Neural progenitor cell (in vitro differentiated cells): Measurements from ENCODE around the gene FGD2.

Experiments used
- EZH2 ChIP-seq: fragments of 200-600 bp; sonication (generic); IDR thresholded peaks from 2 replicates; pipeline ENCODE4 v1.6.1; 2017; ENCODE audit warnings: antibody characterized with exemption, mild to moderate bottlenecking, moderate library complexity
- EZH2phosphoT487 ChIP-seq: fragments of 200-600 bp; sonication (generic); IDR thresholded peaks from 2 replicates; pipeline ENCODE4 v1.6.1; 2017; ENCODE audit warnings: antibody characterized with exemption
- TF ChIP-seq, protein P1 (sequence below): fragments of 200-600 bp; sonication (generic); IDR thresholded peaks from 2 replicates; pipeline ENCODE4 v1.5.1; 2017; ENCODE audit warnings: antibody characterized with exemption, mild to moderate bottlenecking

DNA sequence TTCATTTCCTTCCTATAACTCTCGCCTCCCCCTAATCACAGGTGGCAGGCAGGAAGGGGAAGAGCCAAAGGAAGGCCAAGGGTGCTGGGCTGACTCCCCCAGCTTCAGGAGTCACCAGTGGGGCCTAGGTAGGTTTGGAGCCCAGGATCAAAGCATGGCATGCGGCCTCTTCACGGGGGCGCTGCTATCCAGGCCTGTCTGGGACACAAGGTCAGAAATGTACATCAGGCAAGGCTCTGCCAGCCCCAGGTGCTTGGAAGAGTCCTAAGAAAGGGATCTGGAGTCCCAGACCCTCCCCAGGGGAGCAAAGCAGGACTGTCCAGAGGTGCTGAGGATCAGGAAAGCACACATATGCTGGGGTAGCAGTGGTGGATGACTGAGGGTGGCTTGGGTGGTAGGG, 40.5 kb upstream of the FGD2 start:
- TF ChIP-seq, protein P1, sequence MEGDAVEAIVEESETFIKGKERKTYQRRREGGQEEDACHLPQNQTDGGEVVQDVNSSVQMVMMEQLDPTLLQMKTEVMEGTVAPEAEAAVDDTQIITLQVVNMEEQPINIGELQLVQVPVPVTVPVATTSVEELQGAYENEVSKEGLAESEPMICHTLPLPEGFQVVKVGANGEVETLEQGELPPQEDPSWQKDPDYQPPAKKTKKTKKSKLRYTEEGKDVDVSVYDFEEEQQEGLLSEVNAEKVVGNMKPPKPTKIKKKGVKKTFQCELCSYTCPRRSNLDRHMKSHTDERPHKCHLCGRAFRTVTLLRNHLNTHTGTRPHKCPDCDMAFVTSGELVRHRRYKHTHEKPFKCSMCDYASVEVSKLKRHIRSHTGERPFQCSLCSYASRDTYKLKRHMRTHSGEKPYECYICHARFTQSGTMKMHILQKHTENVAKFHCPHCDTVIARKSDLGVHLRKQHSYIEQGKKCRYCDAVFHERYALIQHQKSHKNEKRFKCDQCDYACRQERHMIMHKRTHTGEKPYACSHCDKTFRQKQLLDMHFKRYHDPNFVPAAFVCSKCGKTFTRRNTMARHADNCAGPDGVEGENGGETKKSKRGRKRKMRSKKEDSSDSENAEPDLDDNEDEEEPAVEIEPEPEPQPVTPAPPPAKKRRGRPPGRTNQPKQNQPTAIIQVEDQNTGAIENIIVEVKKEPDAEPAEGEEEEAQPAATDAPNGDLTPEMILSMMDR = no peak
- no peak for TF ChIP-seq EZH2
- TF ChIP-seq EZH2phosphoT487 = no peak
